Right lobe of liver (tissue), 6 donors: Measurements from ENCODE around the gene BMP5. TPM values are rescaled to one million over a fixed set of nuclear protein-coding genes. Genes with fewer than 3 reads are reported as not detected.
A peak's percentile ranks its signal among the peaks of the same experiment; 100 is the strongest.

Source experiments
- ATAC-seq, 4 donors: fragments of 200-7000 bp; cut with Tn5 transposase; one replicate each; pipeline ENCODE4 v1.9.1; 2020; ENCODE audit warnings: mild to moderate bottlenecking in 4 of 4, moderate library complexity in 4 of 4
- DNase-seq, 3 donors: peaks; one replicate each; pipeline ENCODE4 v3.0.0-alpha.2; 2020
- H3K27ac ChIP-seq, 3 donors: fragments of 200-600 bp; one replicate each; pipeline ENCODE4 v1.8.0; 2022
- H3K27me3 ChIP-seq, 2 donors: fragments of 200-600 bp; one replicate each; pipeline ENCODE4 v1.8.0; 2022
- H3K36me3 ChIP-seq, 4 donors: fragments of 200-600 bp; sonication (generic) in 1 of 4; one replicate each; pipeline versions ENCODE4 v1.5.1 to v1.8.0; 2017 to 2022; ENCODE audit warnings: control low read depth in 1 of 4
- H3K4me1 ChIP-seq, 4 donors: fragments of 200-600 bp; sonication (generic) in 1 of 4; one replicate each; pipeline versions ENCODE4 v1.5.1 to v1.8.0; 2017 to 2022; ENCODE audit warnings: control low read depth in 1 of 4
- H3K4me3 ChIP-seq, 3 donors: fragments of 200-600 bp; one replicate each; pipeline ENCODE4 v1.8.0; 2022
- H3K9me3 ChIP-seq, 4 donors: fragments of 200-600 bp; sonication (generic) in 1 of 4; one replicate each; pipeline versions ENCODE4 v1.5.1 to v1.8.0; 2017 to 2022; ENCODE audit warnings: control low read depth in 1 of 4
- CTCF ChIP-seq, 4 donors: fragments of 200-600 bp in 3 of 4; fragments of 450-650 bp in 1 of 4; IDR thresholded peaks; one replicate each; pipeline versions ENCODE4 v1.5.1 to v1.8.0; 2016 to 2022; ENCODE audit warnings: antibody characterized with exemption in 4 of 4, mild to moderate bottlenecking in 2 of 4
- POLR2A ChIP-seq: fragments of 450-650 bp; IDR thresholded peaks from one replicate; pipeline ENCODE4 v1.6.1; 2017; ENCODE audit warnings: antibody characterized with exemption, mild to moderate bottlenecking
- WGBS: methylation state at CpG from one replicate; pipeline ENCODE4 v1.1.6; 2018; ENCODE audit warnings: low coverage, low lambda C conversion rate; ENCODE audit not compliant: insufficient coverage; ENCODE audit errors: missing lambda C conversion rate; 5-methylcytosine and 5-hydroxymethylcytosine counted together
- intact Hi-C, 2 donors: fragments of 100-400 bp; cut with DNase I; formaldehyde crosslinking; loops; one replicate each; pipeline versions ENCODE4 v1.11.2 to v1.14.1; 2022
- total RNA-seq, 6 experiments: library from RNA; depleted of rRNA in 2 of 6; stranded (reverse); fragments of >200 nt in 2 of 6; fragmentation: NEBNext Ultra II Directional in 3 of 6; extraction: Animal tissue kit (Norgen Biotek cat#: 25700) in 3 of 6; gene quantifications; one replicate each; pipeline versions ENCODE4 v1.1.0 to v1.2.4, GENCODE V29; 2016 to 2023
- donor health status: DM: no; HTN: yes; CAD: no.
- donor health status: DM: no; HTN: no; CAD: no.
- donor health status: DM: no; HTN: no; CAD: no.
- donor health status: DM: no; HTN: yes; CAD: no.
- donor health status: DM: no; HTN: yes; CAD: no.

BMP5 gene
- total RNA-seq, 6 experiments from 2014 or later = 0.18 to 0.95 (median 0.49) TPM

- H3K27ac ChIP-seq = no peak overlapping the region
- H3K27me3 ChIP-seq = no peaks in the 10 kb centered on the region
- DNase-seq (no peak), ATAC-seq (no peak)
- H3K36me3 ChIP-seq = no peaks in the 10 kb centered on the region
- WGBS = 56% methylated on average over 4 of the region's 4 CpGs
- H3K9me3 ChIP-seq = no peaks in the 10 kb centered on the region
- H3K4me1 ChIP-seq = no peaks in the 10 kb centered on the region
- intact Hi-C loops = no loop called here
- H3K4me3 ChIP-seq = no peak overlapping the region
- no peak for TF ChIP-seq POLR2A
These were observed 17.5 kb upstream of the BMP5 start for GRCh38 chr6:55892749-55893357.

GRCh38 chr6:55888917-55889316 is 13.5 kb upstream of the BMP5 start:
- Histone ChIP-seq H3K4me1 (no peaks in the 10 kb centered on the region), H3K9me3 (no peaks in the 10 kb centered on the region), H3K27ac (no peak overlapping the region), H3K27me3 (no peaks in the 10 kb centered on the region), H3K4me3 (no peak overlapping the region), H3K36me3 (no peaks in the 10 kb centered on the region)
- DNase-seq (no peak), ATAC-seq (no peak)
- intact Hi-C loops = no loop called here
- 62% methylated on average over 6 of the region's 6 CpGs for WGBS
- TF ChIP-seq POLR2A = no peak
- no peak for TF ChIP-seq CTCF (IDR thresholded peaks at IDR 0.05)

GRCh38 chr6:55886185-55886836 is 10.9 kb upstream of the BMP5 start:
- Histone ChIP-seq H3K36me3 (no peaks in the 10 kb centered on the region), H3K27ac (no peak overlapping the region), H3K4me1 (no peaks in the 10 kb centered on the region), H3K9me3 (no peaks in the 10 kb centered on the region), H3K4me3 (no peak overlapping the region), H3K27me3 (no peaks in the 10 kb centered on the region)
- DNase-seq (no peak), ATAC-seq (no peak)
- TF ChIP-seq POLR2A = no peak
- TF ChIP-seq CTCF (IDR thresholded peaks at IDR 0.05) = peak in 3 of 4 donors; percentile 33 to 35 (median 35)
- 71% methylated on average over 3 of the region's 3 CpGs for WGBS
- intact Hi-C loops = no loop called here

GRCh38 chr6:55882718-55883569 is 7.6 kb upstream of the BMP5 start:
- H3K27me3 ChIP-seq = no peaks in the 10 kb centered on the region
- H3K4me1 ChIP-seq = no peaks in the 10 kb centered on the region
- no peak overlapping the region for H3K27ac ChIP-seq
- no peak overlapping the region for H3K4me3 ChIP-seq
- no peaks in the 10 kb centered on the region for H3K9me3 ChIP-seq
- 27% methylated on average over 1 of the region's 1 CpG for WGBS
- no peak for TF ChIP-seq CTCF (IDR thresholded peaks at IDR 0.05)
- TF ChIP-seq POLR2A = no peak
- no peak for DNase-seq
- no peak for ATAC-seq
- intact Hi-C loops = no loop called here
- no peaks in the 10 kb centered on the region for H3K36me3 ChIP-seq

GRCh38 chr6:55877283-55877682 is 1.9 kb upstream of the BMP5 start:
- DNase-seq (no peak), ATAC-seq (no peak)
- TF ChIP-seq CTCF (IDR thresholded peaks at IDR 0.05) (no peak), POLR2A (no peak)
- Histone ChIP-seq H3K27me3 (no peaks in the 10 kb centered on the region), H3K4me3 (no peak overlapping the region), H3K9me3 (no peaks in the 10 kb centered on the region), H3K27ac (no peak overlapping the region), H3K36me3 (no peaks in the 10 kb centered on the region), H3K4me1 (no peaks in the 10 kb centered on the region)
- intact Hi-C loops = no loop called here
- 47% methylated on average over 3 of the region's 3 CpGs for WGBS
